ENCODE data around the gene OTOGL. TPM values are rescaled to one million over a fixed set of nuclear protein-coding genes. Genes with fewer than 3 reads are reported as not detected.
"Not testable (repeated sequence)": the region's sequence is repeated elsewhere in the genome, so short reads cannot be mapped to it uniquely, and the experiment has no call there.

The OTOGL gene
- total RNA-seq, 1 donor from 2014 or later = 0.09 TPM

- Histone ChIP-seq H3K9me3 (no peaks in the 10 kb centered on the region), H3K27me3 (no peaks in the 10 kb centered on the region), H3K27ac (no peak overlapping the region), H3K4me3 (no peak overlapping the region), H3K4me1 (no peaks in the 10 kb centered on the region), H3K36me3 (no peaks in the 10 kb centered on the region)
- no peak for TF ChIP-seq CTCF (IDR thresholded peaks at IDR 0.05)
- intact Hi-C loops (cut with DNase I) = no loop called here
- no peak for DNase-seq
- no peak for ATAC-seq
Measured at GRCh38 chr12:80135624-80136023, 36.3 kb downstream of the OTOGL start.

DNA sequence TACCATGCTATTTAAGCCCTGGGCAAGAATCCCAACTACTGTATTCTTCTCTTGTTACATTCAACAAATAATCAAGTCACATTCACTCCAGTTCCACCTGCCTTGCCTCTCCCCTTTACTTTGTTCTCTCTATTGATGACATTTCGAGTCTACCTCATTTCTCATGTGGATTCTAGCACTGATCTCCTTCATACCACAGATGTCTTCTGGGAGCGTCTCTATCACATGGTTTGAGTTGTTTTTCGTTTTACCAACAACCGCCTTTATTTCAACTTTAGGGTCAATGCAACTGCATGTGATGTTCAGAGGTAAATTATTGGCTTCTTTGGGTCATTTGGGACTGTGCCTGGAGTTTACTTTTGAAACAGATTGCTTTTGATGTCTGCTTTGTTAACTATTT lies 40.7 kb downstream of the OTOGL start:
- no peaks in the 10 kb centered on the region for H3K4me1 ChIP-seq
- intact Hi-C loops (cut with DNase I) = no loop called here
- H3K4me3 ChIP-seq = no peak overlapping the region
- H3K27ac ChIP-seq = no peak overlapping the region
- no peaks in the 10 kb centered on the region for H3K9me3 ChIP-seq
- H3K27me3 ChIP-seq = no peaks in the 10 kb centered on the region
- ATAC-seq = no peak
- TF ChIP-seq CTCF (IDR thresholded peaks at IDR 0.05) = no peak
- no peaks in the 10 kb centered on the region for H3K36me3 ChIP-seq
- no peak for DNase-seq

DNA sequence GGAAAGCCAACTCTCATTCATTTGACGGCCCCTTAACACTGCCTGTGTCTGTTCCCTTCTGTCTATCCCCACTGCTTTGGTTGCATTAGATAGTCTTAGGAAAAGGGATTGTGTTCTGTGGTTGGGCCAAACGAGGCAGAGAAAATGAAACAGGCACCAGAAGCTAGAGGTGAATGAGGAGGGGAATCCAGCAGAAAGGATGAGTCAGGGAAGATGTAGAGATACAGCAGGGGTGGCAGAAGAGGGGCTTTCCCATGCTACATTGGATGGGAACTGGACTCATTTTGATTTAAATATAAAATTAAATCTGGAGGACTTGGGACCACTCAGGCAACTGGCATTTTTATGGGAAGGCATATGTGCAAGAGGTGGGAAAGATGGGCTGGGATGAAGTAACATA lies 43.3 kb downstream of the OTOGL start:
- no peak for DNase-seq
- Histone ChIP-seq H3K27me3 (no peaks in the 10 kb centered on the region), H3K27ac (no peak overlapping the region), H3K4me1 (no peaks in the 10 kb centered on the region), H3K36me3 (no peaks in the 10 kb centered on the region), H3K9me3 (no peaks in the 10 kb centered on the region), H3K4me3 (no peak overlapping the region)
- no peak for TF ChIP-seq CTCF (IDR thresholded peaks at IDR 0.05)
- no peak for ATAC-seq
- intact Hi-C loops (cut with DNase I) = no loop called here

DNA sequence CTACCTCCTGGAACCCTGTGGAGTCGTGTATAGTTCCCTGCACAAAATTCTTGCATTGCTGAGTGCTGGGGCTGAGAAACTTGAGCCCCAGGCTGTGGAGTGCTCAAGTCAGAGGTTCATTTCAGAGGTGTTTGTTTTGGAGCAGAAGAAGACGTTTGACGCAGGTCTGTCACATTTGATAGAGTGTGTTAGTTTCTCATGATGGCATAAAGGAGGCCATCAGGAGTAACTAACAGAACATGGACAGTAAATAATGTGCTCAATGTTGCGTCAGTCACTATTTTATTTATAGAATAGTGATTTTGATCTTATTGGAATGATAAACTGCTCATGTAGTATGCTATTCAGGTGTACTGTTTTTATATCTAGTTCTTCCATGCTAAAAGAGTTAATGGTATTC lies 44.2 kb downstream of the OTOGL start:
- Histone ChIP-seq H3K4me1 (no peaks in the 10 kb centered on the region), H3K36me3 (no peaks in the 10 kb centered on the region), H3K27me3 (no peaks in the 10 kb centered on the region), H3K27ac (no peak overlapping the region), H3K9me3 (no peaks in the 10 kb centered on the region), H3K4me3 (no peak overlapping the region)
- TF ChIP-seq CTCF (IDR thresholded peaks at IDR 0.05) = no peak
- ATAC-seq = no peak
- intact Hi-C loops (cut with DNase I) = no loop called here
- no peak for DNase-seq

DNA sequence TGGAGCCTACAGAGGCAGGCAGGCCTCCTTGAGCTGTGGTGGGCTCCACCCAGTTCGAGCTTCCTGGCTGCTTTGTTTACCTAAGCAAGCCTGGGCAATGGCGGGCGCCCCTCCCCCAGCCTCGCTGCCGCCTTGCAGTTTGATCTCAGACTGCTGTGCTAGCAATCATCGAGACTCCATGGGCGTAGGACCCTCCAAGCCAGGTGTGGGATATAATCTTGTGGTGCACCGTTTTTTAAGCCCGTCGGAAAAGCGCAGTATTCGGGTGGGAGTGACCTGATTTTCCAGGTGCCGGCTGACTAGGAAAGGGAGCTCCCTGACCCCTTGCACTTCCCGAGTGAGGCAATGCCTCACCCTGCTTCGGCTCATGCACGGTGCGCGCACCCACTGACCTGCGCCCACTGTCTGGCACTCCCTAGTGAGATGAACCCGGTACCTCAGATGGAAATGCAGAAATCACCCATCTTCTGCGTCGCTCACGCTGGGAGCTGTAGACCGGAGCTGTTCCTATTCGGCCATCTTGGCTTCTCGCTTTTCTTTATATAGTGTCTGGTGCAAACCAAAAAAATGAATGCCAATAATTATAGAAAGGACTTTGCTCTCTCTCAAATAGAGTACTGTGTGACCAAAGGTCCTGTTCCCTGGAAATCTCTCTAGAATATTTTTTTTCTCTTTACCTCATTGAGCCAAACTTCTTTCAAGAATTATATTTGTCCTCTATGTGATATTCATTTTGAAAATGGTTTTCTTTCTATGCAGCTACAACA lies 50.4 kb downstream of the OTOGL start:
- H3K9me3 ChIP-seq; H3K4me1 ChIP-seq; H3K27ac ChIP-seq; ATAC-seq; H3K4me3 ChIP-seq; DNase-seq; H3K27me3 ChIP-seq; intact Hi-C loops (cut with DNase I); H3K36me3 ChIP-seq: not testable (repeated sequence)

- Histone ChIP-seq H3K27ac (no peak overlapping the region), H3K27me3 (no peaks in the 10 kb centered on the region), H3K36me3 (no peaks in the 10 kb centered on the region), H3K9me3 (no peaks in the 10 kb centered on the region), H3K4me3 (no peak overlapping the region), H3K4me1 (no peaks in the 10 kb centered on the region)
- no peak for DNase-seq
- ATAC-seq = no peak
- TF ChIP-seq CTCF (IDR thresholded peaks at IDR 0.05) = no peak
- intact Hi-C loops (cut with DNase I) = no loop called here
Measured at GRCh38 chr12:80151131-80151530, 51.8 kb downstream of the OTOGL start.
